ENCODE results near the gene LTF.

- TF ChIP-seq POLR2A (IDR thresholded peaks at IDR 0.05; ENCODE audit: low read depth, low read length): no peak
- no peak for TF ChIP-seq POLR2AphosphoS5 (IDR thresholded peaks at IDR 0.05; ENCODE audit: low read depth, low read length)
- no peak for TF ChIP-seq POU2F2 (IDR thresholded peaks at IDR 0.05; ENCODE audit: low read depth, low read length)
- no peak for TF ChIP-seq TAF1 (IDR thresholded peaks at IDR 0.05; ENCODE audit: low read depth, low read length)
- TF ChIP-seq SPI1 (IDR thresholded peaks at IDR 0.05; ENCODE audit: low read depth, low read length): no peak
These were observed 40.1 kb upstream of the LTF start for GRCh38 chr3:46504789-46505188.

Data from GM12891 (cell line).